IMR-90 (cell line): ENCODE results near the gene MGAT5. TPM values are rescaled to one million over a fixed set of nuclear protein-coding genes. Genes with fewer than 3 reads are reported as not detected.

Source experiments
- ATAC-seq: fragments of 200-7000 bp; cut with Tn5 transposase; 2 replicates; pipeline ENCODE4 v1.9.1; 2020; ENCODE audit warnings: low read depth, mild to moderate bottlenecking, moderate library complexity
- BruUV-seq: library from RNA; stranded (reverse); fragments of 400-500 nt; replicated peaks from 2 replicates; lab custom pipeline; 2021; lab: Mats Ljungman, UMichigan
- CTCF ChIA-PET: fragments of 300-600 bp; formaldehyde crosslinking; extraction: SDS; loops from one replicate; lab custom pipeline; 2021; ENCODE audit warnings: antibody characterized with exemption; lab: Yijun Ruan, JAX
- POLR2A ChIA-PET: fragments of 300-600 bp; sonication (Branson Sonifier 250); formaldehyde crosslinking; loops from one replicate; lab custom pipeline; 2022; ENCODE audit warnings: antibody characterized with exemption; ENCODE audit not compliant: unreplicated experiment; lab: Charles Lee
- DNase-seq: peaks from one replicate; pipeline ENCODE4 v3.0.0; 2013
- H2AFZ ChIP-seq: replicated peaks from 2 replicates; pipeline ENCODE3; 2013; ENCODE audit warnings: low read length, mild to moderate bottlenecking; ENCODE audit not compliant: poor library complexity
- H2AK5ac ChIP-seq: 2 replicates; pipeline ENCODE4 v1.6.1; 2013; ENCODE audit warnings: low read depth, low read length, inconsistent platforms
- H2AK9ac ChIP-seq: replicated peaks from 2 replicates; pipeline ENCODE3; 2013; ENCODE audit warnings: mild to moderate bottlenecking, low read depth, low read length, moderate library complexity; ENCODE audit not compliant: poor library complexity
- H2BK120ac ChIP-seq: 2 replicates; pipeline ENCODE4 v1.6.1; 2013; ENCODE audit warnings: low read depth, low read length, inconsistent platforms
- H2BK15ac ChIP-seq: 3 replicates; pipeline ENCODE4 v1.6.1; 2013; ENCODE audit warnings: low read depth, low read length, inconsistent platforms
- H2BK20ac ChIP-seq: 2 replicates; pipeline ENCODE4 v1.6.1; 2013; ENCODE audit warnings: low read depth, mild to moderate bottlenecking, inconsistent platforms, low read length, moderate library complexity
- H2BK5ac ChIP-seq: 2 replicates; pipeline ENCODE4 v1.6.1; 2013; ENCODE audit warnings: mild to moderate bottlenecking, low read depth, low read length, inconsistent platforms; ENCODE audit not compliant: poor library complexity, severe bottlenecking
- H3K14ac ChIP-seq: replicated peaks from 2 replicates; pipeline ENCODE4 v1.6.1; 2013; ENCODE audit warnings: low read depth, low read length, inconsistent platforms
- H3K18ac ChIP-seq: 2 replicates; pipeline ENCODE4 v1.6.1; 2013; ENCODE audit warnings: low read depth, low read length, control low read depth
- H3K23ac ChIP-seq: 2 replicates; pipeline ENCODE4 v1.6.1; 2013; ENCODE audit warnings: low read depth, low read length, inconsistent platforms
- H3K27ac ChIP-seq: 2 replicates; pipeline ENCODE4 v1.5.1; 2013; ENCODE audit warnings: mild to moderate bottlenecking, control low read depth, low read length; ENCODE audit not compliant: insufficient read depth
- H3K27me3 ChIP-seq: 2 replicates; pipeline ENCODE4 v1.6.1; 2013; ENCODE audit warnings: low read length; ENCODE audit not compliant: control insufficient read depth, insufficient read depth
- H3K36me3 ChIP-seq: 2 replicates; pipeline ENCODE4 v1.6.1; 2013; ENCODE audit warnings: low read length, mixed read lengths; ENCODE audit not compliant: control insufficient read depth, insufficient read depth
- H3K4ac ChIP-seq: 2 replicates; pipeline ENCODE4 v1.6.1; 2013; ENCODE audit warnings: low read depth, low read length, inconsistent platforms
- H3K4me1 ChIP-seq: 2 replicates; pipeline ENCODE4 v1.6.1; 2013; ENCODE audit warnings: low read length, mixed read lengths; ENCODE audit not compliant: control insufficient read depth, insufficient read depth
- H3K4me2 ChIP-seq: 2 replicates; pipeline ENCODE4 v1.6.1; 2013; ENCODE audit warnings: low read depth, mild to moderate bottlenecking, control low read depth, low read length, moderate library complexity
- H3K4me3 ChIP-seq: 2 replicates; pipeline ENCODE4 v1.5.1; 2013; ENCODE audit warnings: low read depth, mild to moderate bottlenecking, control low read depth, low read length, moderate library complexity; ENCODE audit not compliant: insufficient read depth
- H3K56ac ChIP-seq: 2 replicates; pipeline ENCODE4 v1.6.1; 2013; ENCODE audit warnings: low read length, inconsistent platforms; ENCODE audit not compliant: insufficient read depth; ENCODE audit errors: extremely low read depth
- H3K79me1 ChIP-seq, 2 experiments: 2 replicates each; pipeline ENCODE4 v1.6.1; 2013; ENCODE audit warnings: low read length in 2 of 2, inconsistent platforms in 1 of 2, low read depth in 1 of 2
- H3K9ac ChIP-seq: 2 replicates; pipeline ENCODE4 v1.6.1; 2013; ENCODE audit warnings: low read depth, low read length, control low read depth
- H3K9me1 ChIP-seq: 2 replicates; pipeline ENCODE4 v1.6.1; 2013; ENCODE audit warnings: low read length, inconsistent platforms; ENCODE audit not compliant: insufficient read depth
- H3K9me3 ChIP-seq: 2 replicates; pipeline ENCODE4 v1.6.1; 2013; ENCODE audit warnings: low read length; ENCODE audit not compliant: control insufficient read depth, insufficient read depth
- H4K20me1 ChIP-seq: 2 replicates; pipeline ENCODE4 v1.6.1; 2013; ENCODE audit warnings: low read length, inconsistent platforms; ENCODE audit not compliant: insufficient read depth
- H4K5ac ChIP-seq: 2 replicates; pipeline ENCODE4 v1.6.1; 2013; ENCODE audit warnings: mild to moderate bottlenecking, low read depth, low read length, control low read depth
- H4K8ac ChIP-seq, 2 experiments: 2 replicates each; pipeline ENCODE4 v1.6.1; 2013; ENCODE audit warnings: low read depth in 2 of 2, low read length in 2 of 2, control low read depth in 1 of 2, inconsistent platforms in 1 of 2
- H4K91ac ChIP-seq: 2 replicates; pipeline ENCODE4 v1.6.1; 2013; ENCODE audit warnings: low read depth, low read length, inconsistent platforms; ENCODE audit not compliant: insufficient read depth
- CEBPB ChIP-seq: IDR thresholded peaks from 2 replicates; pipeline ENCODE4 v1.6.1; 2012; ENCODE audit warnings: low read depth, low read length, improper control_type of control experiment
- CHD1 ChIP-seq: IDR thresholded peaks from 2 replicates; pipeline ENCODE4 v1.6.1; 2012; ENCODE audit warnings: low read depth, low read length, improper control_type of control experiment
- CTCF ChIP-seq: conservative IDR thresholded peaks from 2 replicates; pipeline ENCODE4 v1.5.1; 2012; ENCODE audit warnings: mild to moderate bottlenecking, low read depth, low read length, improper control_type of control experiment
- ELK1 ChIP-seq: fragments of 150-350 bp; IDR thresholded peaks from 2 replicates; pipeline ENCODE4 v1.6.1; 2016; ENCODE audit warnings: low read depth, mild to moderate bottlenecking, low read length, moderate library complexity, borderline replicate concordance
- MAFK ChIP-seq: IDR thresholded peaks from 2 replicates; pipeline ENCODE4 v1.6.1; 2012; ENCODE audit warnings: low read depth, low read length, improper control_type of control experiment
- MXI1 ChIP-seq: IDR thresholded peaks from 2 replicates; pipeline ENCODE4 v1.6.1; 2012; ENCODE audit warnings: low read depth, mild to moderate bottlenecking, low read length, moderate library complexity, borderline replicate concordance
- NFE2L2 ChIP-seq: fragments of 150-350 bp; IDR thresholded peaks from 2 replicates; pipeline ENCODE4 v1.6.1; 2016; ENCODE audit warnings: low read depth, mild to moderate bottlenecking, low read length
- RFX5 ChIP-seq: IDR thresholded peaks from 2 replicates; pipeline ENCODE4 v1.8.0; 2012; ENCODE audit warnings: low read depth, mild to moderate bottlenecking, low read length, moderate library complexity
- SMC3 ChIP-seq: fragments of 150-350 bp; IDR thresholded peaks from 2 replicates; pipeline ENCODE4 v1.6.1; 2016; ENCODE audit warnings: low read depth, mild to moderate bottlenecking, antibody characterized with exemption, low read length, moderate library complexity
- WGBS, 2 experiments: methylation state at CpG; one replicate each; pipeline versions ENCODE4 v1.1.5 to v1.1.7; 2013; ENCODE audit warnings: missing lambda C conversion rate in 2 of 2; ENCODE audit not compliant: insufficient read length in 1 of 2; ENCODE audit errors: extremely low coverage in 2 of 2; 5-methylcytosine and 5-hydroxymethylcytosine counted together
- dilution Hi-C: fragments of 300-500 bp; cut with HindIII; formaldehyde crosslinking; loops from one replicate; pipeline ENCODE4 v1.14.3; 2018; ENCODE audit warnings: low sequenced_read_pairs; ENCODE audit not compliant: unreplicated experiment
- in situ Hi-C: fragments of 300-500 bp; cut with MboI; formaldehyde crosslinking; loops from 3 replicates; pipeline ENCODE4 v1.14.3; 2019; ENCODE audit warnings: low sequenced_read_pairs, inconsistent platforms, mixed read lengths
- intact Hi-C: fragments of 100-400 bp; cut with micrococcal nuclease; formaldehyde crosslinking; loops from 2 replicates; pipeline ENCODE4 v1.10.0; 2022
- polyA plus RNA-seq, 3 experiments: library from polyadenylated mRNA; depleted of rRNA; stranded (reverse); fragments of >200 nt; gene quantifications; 2 replicates each; pipeline ENCODE4 v1.2.3, GENCODE V29; 2012; ENCODE audit warnings: low replicate concordance in 1 of 3
- total RNA-seq: library from RNA; depleted of rRNA; stranded (reverse); fragments of >200 nt; gene quantifications from 2 replicates; pipeline ENCODE4 v1.2.3, GENCODE V29; 2012

Gene MGAT5
- total and polyA plus RNA-seq, 2 of the 4 experiments (the other 2 are of a cell fraction): 22.9 to 59.9 TPM

GRCh38 chr2:134445116-134445515, 191.2 kb downstream of the MGAT5 start:
- H3K14ac ChIP-seq: no peak overlapping the region
- peaks cover 12% of the 10 kb centered on the region; the same call in 1 of the 2 replicates for H3K4me1 ChIP-seq
- H2BK5ac ChIP-seq: no peak overlapping the region
- TF ChIP-seq MAFK (no peak), CTCF (no peak), MXI1 (no peak), RFX5 (no peak), CHD1 (no peak), SMC3 (no peak), ELK1 (no peak), NFE2L2 (no peak), CEBPB (no peak)
- H3K9me3 ChIP-seq: no peaks in the 10 kb centered on the region
- H4K91ac ChIP-seq: no peak overlapping the region
- H2AK5ac ChIP-seq: no peak overlapping the region
- H3K23ac ChIP-seq: no peak overlapping the region
- no peak overlapping the region for H3K9ac ChIP-seq
- H3K4me3 ChIP-seq: no peak overlapping the region
- in situ Hi-C loops (no loop called here), intact Hi-C loops (no loop called here), dilution Hi-C loops (no loop called here)
- H2AK9ac ChIP-seq: no peak overlapping the region
- no peak overlapping the region for H3K27ac ChIP-seq
- H3K4ac ChIP-seq: no peak overlapping the region
- ChIA-PET POLR2A (no interaction called here), CTCF (no interaction called here)
- no peaks in the 10 kb centered on the region for H4K20me1 ChIP-seq
- H4K5ac ChIP-seq: no peak overlapping the region
- peaks cover 5 to 15% of the 10 kb centered on the region in 2 experiments; a peak in 3 of 4 replicates for H3K79me1 ChIP-seq
- H2BK15ac ChIP-seq: no peak overlapping the region
- no CpG with 5 or more reads among the region's 4 CpGs for WGBS, 2 experiments
- no peak overlapping the region for H4K8ac ChIP-seq
- H3K27me3 ChIP-seq: no peaks in the 10 kb centered on the region
- peaks cover 7% of the 10 kb centered on the region for H3K9me1 ChIP-seq
- peaks cover 69% of the 10 kb centered on the region for H3K36me3 ChIP-seq
- H3K56ac ChIP-seq: no peak overlapping the region
- no peak overlapping the region for H2BK20ac ChIP-seq
- H2AFZ ChIP-seq: no peak overlapping the region
- no peak overlapping the region for H3K4me2 ChIP-seq
- BruUV-seq: no TSS peak
- no peak overlapping the region for H2BK120ac ChIP-seq
- no peak for DNase-seq
- no peak overlapping the region for H3K18ac ChIP-seq
- ATAC-seq: no peak
